Measurements from ENCODE around the gene MAK.
"Not testable (repeated sequence)": the region's sequence is repeated elsewhere in the genome, so short reads cannot be mapped to it uniquely, and the experiment has no call there.

The MAK gene

GRCh38 chr6:10873374-10873773 is 35.0 kb upstream of the MAK start:
- POLR2A ChIA-PET = no interaction called here
- CTCF ChIA-PET = no interaction called here
- no peak for DNase-seq
- H3K27me3 ChIP-seq (replicated peaks in 2 of 5; ENCODE audit: control insufficient read depth in 4 of 5, insufficient read depth in 5 of 5, low read length in 4 of 5) = peaks cover 0 to 19% (median 3%) of the 10 kb centered on the region in 5 experiments
- H3K4me1 ChIP-seq (ENCODE audit: control extremely low read depth in 1 of 4, control insufficient read depth in 4 of 4, insufficient read depth in 4 of 4, low read length in 3 of 4) = no peaks in the 10 kb centered on the region
- H3K36me3 ChIP-seq (ENCODE audit: control insufficient read depth in 4 of 4, insufficient read depth in 4 of 4, low read length in 3 of 4) = no peaks in the 10 kb centered on the region
- WGBS (ENCODE audit: insufficient coverage) = no CpG with 5 or more reads among the region's 1 CpG
- no peak overlapping the region for H3K27ac ChIP-seq (ENCODE audit: insufficient read depth in 1 of 2, low read depth in 1 of 2, low read length in 2 of 2, poor library complexity in 1 of 2, severe bottlenecking in 2 of 2)
- no peaks in the 10 kb centered on the region for H3K9me3 ChIP-seq (ENCODE audit: control extremely low read depth in 1 of 5, control insufficient read depth in 4 of 5, insufficient read depth in 2 of 5, low read depth in 1 of 5, low read length in 4 of 5)
- H3K4me3 ChIP-seq (ENCODE audit: control insufficient read depth in 1 of 7, extremely low read depth in 1 of 7, insufficient read depth in 4 of 7, low read depth in 2 of 7, low read length in 6 of 7) = no peak overlapping the region

GRCh38 chr6:10867952-10868351 is 29.6 kb upstream of the MAK start:
- H3K36me3 ChIP-seq (ENCODE audit: control insufficient read depth in 4 of 4, insufficient read depth in 4 of 4, low read length in 3 of 4) = no peaks in the 10 kb centered on the region
- H3K4me1 ChIP-seq (ENCODE audit: control extremely low read depth in 1 of 4, control insufficient read depth in 4 of 4, insufficient read depth in 4 of 4, low read length in 3 of 4) = no peaks in the 10 kb centered on the region
- H3K27me3 ChIP-seq (replicated peaks in 2 of 5; ENCODE audit: control insufficient read depth in 4 of 5, insufficient read depth in 5 of 5, low read length in 4 of 5) = peaks cover 0 to 2% (median 0%) of the 10 kb centered on the region in 5 experiments
- H3K9me3 ChIP-seq (ENCODE audit: control extremely low read depth in 1 of 5, control insufficient read depth in 4 of 5, insufficient read depth in 2 of 5, low read depth in 1 of 5, low read length in 4 of 5) = no peaks in the 10 kb centered on the region
- CTCF ChIA-PET = no interaction called here
- 100% methylated on average over 2 of the region's 3 CpGs for WGBS (ENCODE audit: insufficient coverage)
- no peak overlapping the region for H3K27ac ChIP-seq (ENCODE audit: insufficient read depth in 1 of 2, low read depth in 1 of 2, low read length in 2 of 2, poor library complexity in 1 of 2, severe bottlenecking in 2 of 2)
- POLR2A ChIA-PET = no interaction called here
- DNase-seq = no peak
- no peak overlapping the region for H3K4me3 ChIP-seq (ENCODE audit: control insufficient read depth in 1 of 7, extremely low read depth in 1 of 7, insufficient read depth in 4 of 7, low read depth in 2 of 7, low read length in 6 of 7)

- WGBS (ENCODE audit: insufficient coverage) = no CpG with 5 or more reads among the region's 3 CpGs
- H3K4me3 ChIP-seq (ENCODE audit: control insufficient read depth in 1 of 7, extremely low read depth in 1 of 7, insufficient read depth in 4 of 7, low read depth in 2 of 7, low read length in 6 of 7); H3K27me3 ChIP-seq (replicated peaks in 2 of 5; ENCODE audit: control insufficient read depth in 4 of 5, insufficient read depth in 5 of 5, low read length in 4 of 5); H3K9me3 ChIP-seq (ENCODE audit: control extremely low read depth in 1 of 5, control insufficient read depth in 4 of 5, insufficient read depth in 2 of 5, low read depth in 1 of 5, low read length in 4 of 5); DNase-seq; H3K36me3 ChIP-seq (ENCODE audit: control insufficient read depth in 4 of 4, insufficient read depth in 4 of 4, low read length in 3 of 4); H3K27ac ChIP-seq (ENCODE audit: insufficient read depth in 1 of 2, low read depth in 1 of 2, low read length in 2 of 2, poor library complexity in 1 of 2, severe bottlenecking in 2 of 2); POLR2A ChIA-PET; H3K4me1 ChIP-seq (ENCODE audit: control extremely low read depth in 1 of 4, control insufficient read depth in 4 of 4, insufficient read depth in 4 of 4, low read length in 3 of 4): not testable (repeated sequence)
- CTCF ChIA-PET = interaction anchor here (1.4 kb wide), 1 partner anchor 23 kb away, joined by 3 read pairs; no protein-coding TSS in a partner anchor
These were observed 28.4 kb upstream of the MAK start for GRCh38 chr6:10866709-10867108.

- H3K27me3 ChIP-seq (replicated peaks in 2 of 5; ENCODE audit: control insufficient read depth in 4 of 5, insufficient read depth in 5 of 5, low read length in 4 of 5); H3K4me3 ChIP-seq (ENCODE audit: control insufficient read depth in 1 of 7, extremely low read depth in 1 of 7, insufficient read depth in 4 of 7, low read depth in 2 of 7, low read length in 6 of 7); H3K36me3 ChIP-seq (ENCODE audit: control insufficient read depth in 4 of 4, insufficient read depth in 4 of 4, low read length in 3 of 4); DNase-seq; POLR2A ChIA-PET; CTCF ChIA-PET; H3K9me3 ChIP-seq (ENCODE audit: control extremely low read depth in 1 of 5, control insufficient read depth in 4 of 5, insufficient read depth in 2 of 5, low read depth in 1 of 5, low read length in 4 of 5); H3K27ac ChIP-seq (ENCODE audit: insufficient read depth in 1 of 2, low read depth in 1 of 2, low read length in 2 of 2, poor library complexity in 1 of 2, severe bottlenecking in 2 of 2); H3K4me1 ChIP-seq (ENCODE audit: control extremely low read depth in 1 of 4, control insufficient read depth in 4 of 4, insufficient read depth in 4 of 4, low read length in 3 of 4): not testable (repeated sequence)
- WGBS (ENCODE audit: insufficient coverage) = 100% methylated on average over 5 of the region's 7 CpGs
These were observed 24.7 kb upstream of the MAK start for GRCh38 chr6:10863031-10863430.

- Histone ChIP-seq H3K9me3 (ENCODE audit: control extremely low read depth in 1 of 5, control insufficient read depth in 4 of 5, insufficient read depth in 2 of 5, low read depth in 1 of 5, low read length in 4 of 5) (no peaks in the 10 kb centered on the region), H3K27me3 (replicated peaks in 2 of 5; ENCODE audit: control insufficient read depth in 4 of 5, insufficient read depth in 5 of 5, low read length in 4 of 5) (no peaks in the 10 kb centered on the region), H3K4me3 (ENCODE audit: control insufficient read depth in 1 of 7, extremely low read depth in 1 of 7, insufficient read depth in 4 of 7, low read depth in 2 of 7, low read length in 6 of 7) (no peak overlapping the region), H3K27ac (ENCODE audit: insufficient read depth in 1 of 2, low read depth in 1 of 2, low read length in 2 of 2, poor library complexity in 1 of 2, severe bottlenecking in 2 of 2) (no peak overlapping the region), H3K36me3 (ENCODE audit: control insufficient read depth in 4 of 4, insufficient read depth in 4 of 4, low read length in 3 of 4) (no peaks in the 10 kb centered on the region), H3K4me1 (ENCODE audit: control extremely low read depth in 1 of 4, control insufficient read depth in 4 of 4, insufficient read depth in 4 of 4, low read length in 3 of 4) (no peaks in the 10 kb centered on the region)
- ChIA-PET POLR2A (no interaction called here), CTCF (interaction anchor here (0.8 kb wide), 1 partner anchor 10 kb away, joined by 3 read pairs; no protein-coding TSS in a partner anchor)
- DNase-seq = no peak
- WGBS (ENCODE audit: insufficient coverage) = 87% methylated on average over 4 of the region's 4 CpGs
These were observed 24.0 kb upstream of the MAK start for GRCh38 chr6:10862361-10862760.

GRCh38 chr6:10861086-10861485 is 22.7 kb upstream of the MAK start:
- ChIA-PET POLR2A (no interaction called here), CTCF (no interaction called here)
- no CpG with 5 or more reads among the region's 2 CpGs for WGBS (ENCODE audit: insufficient coverage)
- Histone ChIP-seq H3K27me3 (replicated peaks in 2 of 5; ENCODE audit: control insufficient read depth in 4 of 5, insufficient read depth in 5 of 5, low read length in 4 of 5) (no peaks in the 10 kb centered on the region), H3K36me3 (ENCODE audit: control insufficient read depth in 4 of 4, insufficient read depth in 4 of 4, low read length in 3 of 4) (no peaks in the 10 kb centered on the region), H3K4me1 (ENCODE audit: control extremely low read depth in 1 of 4, control insufficient read depth in 4 of 4, insufficient read depth in 4 of 4, low read length in 3 of 4) (no peaks in the 10 kb centered on the region), H3K9me3 (ENCODE audit: control extremely low read depth in 1 of 5, control insufficient read depth in 4 of 5, insufficient read depth in 2 of 5, low read depth in 1 of 5, low read length in 4 of 5) (no peaks in the 10 kb centered on the region), H3K4me3 (ENCODE audit: control insufficient read depth in 1 of 7, extremely low read depth in 1 of 7, insufficient read depth in 4 of 7, low read depth in 2 of 7, low read length in 6 of 7) (no peak overlapping the region), H3K27ac (ENCODE audit: insufficient read depth in 1 of 2, low read depth in 1 of 2, low read length in 2 of 2, poor library complexity in 1 of 2, severe bottlenecking in 2 of 2) (no peak overlapping the region)
- no peak for DNase-seq

GRCh38 chr6:10857259-10857658 is 18.9 kb upstream of the MAK start:
- Histone ChIP-seq H3K9me3 (ENCODE audit: control extremely low read depth in 1 of 5, control insufficient read depth in 4 of 5, insufficient read depth in 2 of 5, low read depth in 1 of 5, low read length in 4 of 5) (peaks cover 0 to 15% (median 6%) of the 10 kb centered on the region in 5 experiments), H3K4me1 (ENCODE audit: control extremely low read depth in 1 of 4, control insufficient read depth in 4 of 4, insufficient read depth in 4 of 4, low read length in 3 of 4) (no peaks in the 10 kb centered on the region), H3K27me3 (replicated peaks in 2 of 5; ENCODE audit: control insufficient read depth in 4 of 5, insufficient read depth in 5 of 5, low read length in 4 of 5) (no peaks in the 10 kb centered on the region), H3K27ac (ENCODE audit: insufficient read depth in 1 of 2, low read depth in 1 of 2, low read length in 2 of 2, poor library complexity in 1 of 2, severe bottlenecking in 2 of 2) (no peak overlapping the region), H3K36me3 (ENCODE audit: control insufficient read depth in 4 of 4, insufficient read depth in 4 of 4, low read length in 3 of 4) (no peaks in the 10 kb centered on the region), H3K4me3 (ENCODE audit: control insufficient read depth in 1 of 7, extremely low read depth in 1 of 7, insufficient read depth in 4 of 7, low read depth in 2 of 7, low read length in 6 of 7) (no peak overlapping the region)
- CTCF ChIA-PET = interaction anchor here (1.6 kb wide), 1 partner anchor 32 kb away, joined by 4 read pairs; no protein-coding TSS in a partner anchor
- WGBS (ENCODE audit: insufficient coverage) = no CpG with 5 or more reads among the region's 2 CpGs
- POLR2A ChIA-PET = no interaction called here
- DNase-seq = no peak
